ENCODE data around the gene FHAD1.

- TF ChIP-seq, protein P1, sequence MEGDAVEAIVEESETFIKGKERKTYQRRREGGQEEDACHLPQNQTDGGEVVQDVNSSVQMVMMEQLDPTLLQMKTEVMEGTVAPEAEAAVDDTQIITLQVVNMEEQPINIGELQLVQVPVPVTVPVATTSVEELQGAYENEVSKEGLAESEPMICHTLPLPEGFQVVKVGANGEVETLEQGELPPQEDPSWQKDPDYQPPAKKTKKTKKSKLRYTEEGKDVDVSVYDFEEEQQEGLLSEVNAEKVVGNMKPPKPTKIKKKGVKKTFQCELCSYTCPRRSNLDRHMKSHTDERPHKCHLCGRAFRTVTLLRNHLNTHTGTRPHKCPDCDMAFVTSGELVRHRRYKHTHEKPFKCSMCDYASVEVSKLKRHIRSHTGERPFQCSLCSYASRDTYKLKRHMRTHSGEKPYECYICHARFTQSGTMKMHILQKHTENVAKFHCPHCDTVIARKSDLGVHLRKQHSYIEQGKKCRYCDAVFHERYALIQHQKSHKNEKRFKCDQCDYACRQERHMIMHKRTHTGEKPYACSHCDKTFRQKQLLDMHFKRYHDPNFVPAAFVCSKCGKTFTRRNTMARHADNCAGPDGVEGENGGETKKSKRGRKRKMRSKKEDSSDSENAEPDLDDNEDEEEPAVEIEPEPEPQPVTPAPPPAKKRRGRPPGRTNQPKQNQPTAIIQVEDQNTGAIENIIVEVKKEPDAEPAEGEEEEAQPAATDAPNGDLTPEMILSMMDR (IDR thresholded peaks at IDR 0.05), result no peak
- TF ChIP-seq POLR2A (IDR thresholded peaks at IDR 0.05), result no peak
Measured at GRCh38 chr1:15332952-15333715, 86.1 kb downstream of the FHAD1 start.
